IMR-90 (cell line): Measurements from ENCODE around the gene VPS26C.

Experiments used
- CEBPB ChIP-seq: IDR thresholded peaks from 2 replicates; pipeline ENCODE4 v1.6.1; 2012; ENCODE audit warnings: low read depth, low read length, improper control_type of control experiment
- FOS ChIP-seq: fragments of 150-350 bp; IDR thresholded peaks from 2 replicates; pipeline ENCODE4 v1.6.1; 2016; ENCODE audit warnings: low read depth, low read length
- POLR2A ChIP-seq: IDR thresholded peaks from 2 replicates; pipeline ENCODE4 v1.6.1; 2012; ENCODE audit warnings: mild to moderate bottlenecking, low read depth, low read length
- RCOR1 ChIP-seq: IDR thresholded peaks from 2 replicates; pipeline ENCODE4 v1.6.1; 2012; ENCODE audit warnings: mild to moderate bottlenecking, low read length, improper control_type of control experiment; ENCODE audit not compliant: insufficient replicate concordance

DNA sequence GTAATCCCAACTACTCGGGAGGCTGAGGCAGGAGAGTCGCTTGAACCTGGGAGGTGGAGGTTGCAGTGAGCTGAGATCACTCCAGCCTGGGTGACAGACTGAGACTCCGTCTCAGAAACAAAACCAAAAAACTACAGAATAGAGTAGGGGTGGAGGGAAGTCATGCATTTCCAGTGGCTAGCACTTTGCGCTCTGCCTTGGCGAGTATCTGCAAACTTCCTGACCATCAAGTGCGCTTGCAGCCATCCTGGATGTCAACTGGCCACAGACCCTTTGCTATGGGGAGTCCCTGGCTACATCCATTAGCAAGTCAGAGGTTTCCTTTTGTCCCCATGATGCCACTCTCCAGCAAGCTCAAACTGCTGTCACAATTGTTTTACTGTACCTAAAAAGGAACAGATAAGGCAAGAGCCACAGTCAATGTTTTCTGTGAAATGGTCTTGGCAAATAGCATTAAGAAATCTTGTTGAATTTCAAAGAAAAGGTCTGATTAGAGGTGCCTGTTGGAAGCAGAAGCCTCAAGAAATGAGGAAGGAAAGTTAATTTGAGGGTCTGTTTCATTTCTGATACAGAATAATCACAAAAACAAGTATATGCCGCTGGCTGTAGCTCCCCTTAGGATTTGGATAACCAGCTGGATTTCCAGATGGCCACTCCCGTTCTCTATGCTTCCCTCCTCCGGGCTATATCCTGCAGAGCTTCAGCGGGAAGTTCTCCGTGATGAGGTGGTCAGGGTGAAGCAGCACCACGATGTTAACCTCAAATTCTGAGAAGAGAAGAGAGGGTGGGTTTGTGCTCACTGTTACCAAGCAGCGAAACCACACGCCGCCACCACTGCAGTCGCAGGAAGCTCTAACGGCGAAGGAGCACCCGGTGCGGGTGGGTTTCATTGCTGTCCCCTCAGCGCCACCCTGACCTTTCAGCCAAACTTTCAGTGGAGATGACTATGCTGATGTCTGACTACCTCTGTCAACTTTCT lies 42.0 kb downstream of the VPS26C start:
- TF ChIP-seq FOS = no peak
- no peak for TF ChIP-seq RCOR1
- TF ChIP-seq POLR2A = no peak
- no peak for TF ChIP-seq CEBPB
